Endometrial microvascular endothelial cells (primary cell): Measurements from ENCODE around the gene STK32B. TPM values are rescaled to one million over a fixed set of nuclear protein-coding genes. Genes with fewer than 3 reads are reported as not detected.
"Not testable (repeated sequence)": the region's sequence is repeated elsewhere in the genome, so short reads cannot be mapped to it uniquely, and the experiment has no call there.

ENCODE experiments used
- in situ Hi-C: cut with HindIII; loops from 2 replicates; pipeline ENCODE4 v1.10.0; 2017; ENCODE audit warnings: low sequenced_read_pairs, low pct_unique_long_range_greater_than_20kb; ENCODE audit errors: inconsistent ontology term
- total RNA-seq: library from RNA; depleted of rRNA; stranded (reverse); fragments of >200 nt; gene quantifications from one replicate; pipeline ENCODE4 v1.2.3, GENCODE V29; 2015; ENCODE audit errors: inconsistent ontology term

Gene STK32B
- total RNA-seq, result 9.5 TPM

GRCh38 chr4:5051278-5052203 is at the start of gene STK32B:
Gene STK32B (plus strand): TSS chr4:5051480.
- in situ Hi-C loops, result no loop called here

GRCh38 chr4:5001641-5002040 is 49.6 kb upstream of the STK32B start:
- in situ Hi-C loops, result not testable (repeated sequence)

GRCh38 chr4:5003372-5003857 is 47.9 kb upstream of the STK32B start:
- in situ Hi-C loops, result no loop called here

GRCh38 chr4:5003918-5004317 is 47.4 kb upstream of the STK32B start:
- in situ Hi-C loops, result no loop called here

- in situ Hi-C loops, result no loop called here
These were observed 46.8 kb upstream of the STK32B start for GRCh38 chr4:5004496-5004895.

- in situ Hi-C loops, result not testable (repeated sequence)
These were observed 44.3 kb upstream of the STK32B start for GRCh38 chr4:5006932-5007331.

GRCh38 chr4:5009796-5010195 is 41.5 kb upstream of the STK32B start:
- in situ Hi-C loops, result no loop called here

GRCh38 chr4:5010984-5011383 is 40.3 kb upstream of the STK32B start:
- in situ Hi-C loops, result no loop called here

GRCh38 chr4:5012244-5012898 is 38.9 kb upstream of the STK32B start:
- in situ Hi-C loops, result no loop called here

- in situ Hi-C loops, result no loop called here
These were observed 38.3 kb upstream of the STK32B start for GRCh38 chr4:5012958-5013357.

GRCh38 chr4:5014007-5014682 is 37.1 kb upstream of the STK32B start:
- in situ Hi-C loops, result no loop called here

- in situ Hi-C loops, result no loop called here
These were observed 33.2 kb upstream of the STK32B start for GRCh38 chr4:5018096-5018495.

- in situ Hi-C loops, result no loop called here
These were observed 32.7 kb upstream of the STK32B start for GRCh38 chr4:5018603-5019002.

- in situ Hi-C loops, result no loop called here
These were observed 32.0 kb upstream of the STK32B start, which contains the start of gene CYTL1 for GRCh38 chr4:5019274-5019673. Gene CYTL1 (minus strand): TSS chr4:5019458. CDS start chr4:5019445, 13 bp downstream.

GRCh38 chr4:5019796-5020195 is 31.5 kb upstream of the STK32B start:
- in situ Hi-C loops, result no loop called here

GRCh38 chr4:5020341-5020740 is 30.9 kb upstream of the STK32B start:
- in situ Hi-C loops, result no loop called here

GRCh38 chr4:5021546-5021945 is 29.7 kb upstream of the STK32B start:
- in situ Hi-C loops, result no loop called here

GRCh38 chr4:5024673-5025072 is 26.6 kb upstream of the STK32B start:
- in situ Hi-C loops, result no loop called here

- in situ Hi-C loops, result no loop called here
These were observed 24.9 kb upstream of the STK32B start for GRCh38 chr4:5026371-5026770.
